Karpas-422 (cell line): Measurements from ENCODE around the gene PCDH9. TPM values are rescaled to one million over a fixed set of nuclear protein-coding genes. Genes with fewer than 3 reads are reported as not detected.
A peak's percentile ranks its signal among the peaks of the same experiment; 100 is the strongest.

ENCODE experiments used
- DNase-seq: peaks from one replicate; pipeline ENCODE4 v3.0.0-alpha.2; 2015
- H2AFZ ChIP-seq: fragments of 200-600 bp; sonication (generic); 2 replicates; pipeline ENCODE4 v1.6.1; 2014; ENCODE audit warnings: antibody characterized with exemption, low read length, mixed read lengths
- H3K27ac ChIP-seq: fragments of 200-600 bp; sonication (generic); 2 replicates; pipeline ENCODE4 v1.5.1; 2014; ENCODE audit warnings: mild to moderate bottlenecking, low read length, moderate library complexity
- H3K27me3 ChIP-seq: fragments of 200-600 bp; sonication (generic); 2 replicates; pipeline ENCODE4 v1.6.1; 2014; ENCODE audit warnings: low read length, mixed read lengths
- H3K36me3 ChIP-seq: fragments of 200-600 bp; sonication (generic); 2 replicates; pipeline ENCODE4 v1.6.1; 2014; ENCODE audit warnings: low read length, mixed read lengths; ENCODE audit not compliant: insufficient read depth
- H3K4me1 ChIP-seq: fragments of 200-600 bp; sonication (generic); 2 replicates; pipeline ENCODE4 v1.6.1; 2014; ENCODE audit warnings: mild to moderate bottlenecking, low read length, mixed read lengths
- H3K4me2 ChIP-seq: fragments of 200-600 bp; sonication (generic); 2 replicates; pipeline ENCODE4 v1.6.1; 2014; ENCODE audit warnings: low read length, low read depth, mild to moderate bottlenecking; ENCODE audit not compliant: poor library complexity, severe bottlenecking
- H3K4me3 ChIP-seq: fragments of 200-600 bp; sonication (generic); 2 replicates; pipeline ENCODE4 v1.5.1; 2014; ENCODE audit warnings: mild to moderate bottlenecking, antibody characterized with exemption, low read length, mixed read lengths
- H3K79me2 ChIP-seq: fragments of 200-600 bp; sonication (generic); 2 replicates; pipeline ENCODE4 v1.6.1; 2014; ENCODE audit warnings: mild to moderate bottlenecking, low read length, mixed read lengths
- H3K9ac ChIP-seq: fragments of 200-600 bp; sonication (generic); 2 replicates; pipeline ENCODE4 v1.6.0; 2014; ENCODE audit warnings: low read length
- H3K9me2 ChIP-seq: fragments of 200-600 bp; sonication (generic), shearing (Covaris generic); replicated peaks from 2 replicates; pipeline ENCODE4 v1.6.0; 2014; ENCODE audit warnings: mild to moderate bottlenecking, low read length, moderate library complexity; ENCODE audit not compliant: insufficient read depth
- H3K9me3 ChIP-seq: fragments of 300-700, 200-600 bp; sonication (generic); 2 replicates; pipeline ENCODE4 v1.6.1; 2014; ENCODE audit warnings: low read length, mixed read lengths
- H4K20me1 ChIP-seq: fragments of 200-600 bp; sonication (generic); 2 replicates; pipeline ENCODE4 v1.6.1; 2014; ENCODE audit warnings: mild to moderate bottlenecking, antibody characterized with exemption, low read length, low read depth; ENCODE audit not compliant: insufficient read depth
- total RNA-seq: library from RNA; depleted of rRNA; stranded (reverse); fragments of >200 nt; shearing (Covaris generic); gene quantifications from 2 replicates; pipeline ENCODE4 v1.2.3, GENCODE V29; 2014; ENCODE audit warnings: low replicate concordance

Gene PCDH9
- total RNA-seq, 1 experiment from 2014 or later = 5.8 TPM

GRCh38 chr13:66994097-66994496 is 236.0 kb downstream of the PCDH9 start:
- Histone ChIP-seq H3K4me3 (peak overlapping the region; percentile 55), H3K9ac (peak overlapping the region; percentile 48), H3K27ac (peak overlapping the region; percentile 51)

GRCh38 chr13:66992719-66993118 is 237.4 kb downstream of the PCDH9 start:
- H3K9me2 ChIP-seq = no peaks in the 10 kb centered on the region
- no peak for DNase-seq
- H3K4me2 ChIP-seq = no peak overlapping the region
- no peak overlapping the region for H3K27ac ChIP-seq
- no peaks in the 10 kb centered on the region for H3K27me3 ChIP-seq
- no peaks in the 10 kb centered on the region for H3K36me3 ChIP-seq
- no peaks in the 10 kb centered on the region for H3K79me2 ChIP-seq
- H4K20me1 ChIP-seq = no peaks in the 10 kb centered on the region
- H3K9me3 ChIP-seq = no peaks in the 10 kb centered on the region
- H3K4me1 ChIP-seq = peaks cover 19% of the 10 kb centered on the region
- H3K9ac ChIP-seq = no peak overlapping the region
- no peak overlapping the region for H2AFZ ChIP-seq
- no peak overlapping the region for H3K4me3 ChIP-seq

More at GRCh38 chr13:66994097-66994496, 236.0 kb downstream of the PCDH9 start:
- Histone ChIP-seq H3K4me1 (peaks cover 19% of the 10 kb centered on the region), H3K27me3 (no peaks in the 10 kb centered on the region), H3K9me3 (no peaks in the 10 kb centered on the region), H3K79me2 (no peaks in the 10 kb centered on the region), H2AFZ (peak overlapping the region; percentile 90), H3K9me2 (no peaks in the 10 kb centered on the region), H4K20me1 (no peaks in the 10 kb centered on the region), H3K4me2 (peak overlapping the region; percentile 57), H3K36me3 (no peaks in the 10 kb centered on the region)
- peak; percentile 93 for DNase-seq

GRCh38 chr13:66992183-66992582 is 238.0 kb downstream of the PCDH9 start:
- H2AFZ ChIP-seq = no peak overlapping the region; the same call in 1 of the 2 replicates
- H3K27me3 ChIP-seq = no peaks in the 10 kb centered on the region
- H3K36me3 ChIP-seq = no peaks in the 10 kb centered on the region
- no peak overlapping the region for H3K4me2 ChIP-seq
- H3K4me3 ChIP-seq = no peak overlapping the region
- H3K4me1 ChIP-seq = peaks cover 19% of the 10 kb centered on the region
- no peak overlapping the region for H3K27ac ChIP-seq
- no peak overlapping the region for H3K9ac ChIP-seq
- H4K20me1 ChIP-seq = no peaks in the 10 kb centered on the region
- DNase-seq = no peak
- no peaks in the 10 kb centered on the region for H3K79me2 ChIP-seq
- H3K9me3 ChIP-seq = no peaks in the 10 kb centered on the region
- H3K9me2 ChIP-seq = no peaks in the 10 kb centered on the region

GRCh38 chr13:66984241-66984640 is 245.9 kb downstream of the PCDH9 start:
- Histone ChIP-seq H3K79me2 (no peaks in the 10 kb centered on the region), H2AFZ (peak overlapping the region; percentile 35; the same call in 1 of the 2 replicates), H3K9me3 (0 out of 2 replicates have a peak, but pooled peaks cover 4% of the 10 kb centered on the region), H3K4me3 (no peak overlapping the region), H4K20me1 (no peaks in the 10 kb centered on the region), H3K4me2 (no peak overlapping the region), H3K27me3 (no peaks in the 10 kb centered on the region), H3K27ac (no peak overlapping the region), H3K9ac (no peak overlapping the region), H3K4me1 (no peaks in the 10 kb centered on the region), H3K9me2 (no peaks in the 10 kb centered on the region), H3K36me3 (no peaks in the 10 kb centered on the region)
- no peak for DNase-seq

- no peak overlapping the region for H3K4me2 ChIP-seq
- H3K27ac ChIP-seq = no peak overlapping the region
- no peak overlapping the region for H2AFZ ChIP-seq
- no peaks in the 10 kb centered on the region for H3K27me3 ChIP-seq
- no peak for DNase-seq
- no peaks in the 10 kb centered on the region for H4K20me1 ChIP-seq
- no peak overlapping the region for H3K9ac ChIP-seq
- H3K79me2 ChIP-seq = no peaks in the 10 kb centered on the region
- H3K4me3 ChIP-seq = no peak overlapping the region
- no peaks in the 10 kb centered on the region for H3K4me1 ChIP-seq
- H3K9me2 ChIP-seq = no peaks in the 10 kb centered on the region
- no peaks in the 10 kb centered on the region for H3K36me3 ChIP-seq
- 0 out of 2 replicates have a peak, but pooled peaks cover 4% of the 10 kb centered on the region for H3K9me3 ChIP-seq
Measured at GRCh38 chr13:66981912-66982311, 248.2 kb downstream of the PCDH9 start.

- Histone ChIP-seq H3K27me3 (no peaks in the 10 kb centered on the region), H3K27ac (no peak overlapping the region), H3K9ac (no peak overlapping the region), H3K9me2 (no peaks in the 10 kb centered on the region), H3K4me2 (no peak overlapping the region), H3K36me3 (no peaks in the 10 kb centered on the region), H3K9me3 (0 out of 2 replicates have a peak, but pooled peaks cover 2% of the 10 kb centered on the region), H3K79me2 (no peaks in the 10 kb centered on the region), H3K4me1 (no peaks in the 10 kb centered on the region), H2AFZ (peak overlapping the region; percentile 3; the same call in 1 of the 2 replicates), H4K20me1 (no peaks in the 10 kb centered on the region), H3K4me3 (no peak overlapping the region)
- no peak for DNase-seq
Measured at GRCh38 chr13:66977161-66977560, 253.0 kb downstream of the PCDH9 start.

GRCh38 chr13:66974889-66975288 is 255.2 kb downstream of the PCDH9 start:
- Histone ChIP-seq H3K9me3 (peaks cover 5% of the 10 kb centered on the region; the same call in 1 of the 2 replicates), H3K27me3 (no peaks in the 10 kb centered on the region), H3K9ac (no peak overlapping the region), H3K79me2 (no peaks in the 10 kb centered on the region), H3K4me3 (no peak overlapping the region), H3K36me3 (no peaks in the 10 kb centered on the region), H3K4me1 (0 out of 2 replicates have a peak, but pooled peaks cover under 1% of the 10 kb centered on the region), H3K9me2 (no peaks in the 10 kb centered on the region), H2AFZ (no peak overlapping the region), H4K20me1 (no peaks in the 10 kb centered on the region), H3K4me2 (no peak overlapping the region), H3K27ac (no peak overlapping the region)
- no peak for DNase-seq

- Histone ChIP-seq H3K36me3 (no peaks in the 10 kb centered on the region), H3K27me3 (no peaks in the 10 kb centered on the region), H4K20me1 (no peaks in the 10 kb centered on the region), H3K4me3 (no peak overlapping the region), H3K9me3 (peaks cover 5% of the 10 kb centered on the region; the same call in 1 of the 2 replicates), H3K4me1 (0 out of 2 replicates have a peak, but pooled peaks cover 3% of the 10 kb centered on the region), H3K9me2 (no peaks in the 10 kb centered on the region), H3K4me2 (no peak overlapping the region), H2AFZ (no peak overlapping the region), H3K27ac (no peak overlapping the region), H3K79me2 (no peaks in the 10 kb centered on the region), H3K9ac (no peak overlapping the region)
- no peak for DNase-seq
Measured at GRCh38 chr13:66974174-66974573, 256.0 kb downstream of the PCDH9 start.
